ENCODE data around the gene GRPEL1.
"Not testable (repeated sequence)": the region's sequence is repeated elsewhere in the genome, so short reads cannot be mapped to it uniquely, and the experiment has no call there.

The GRPEL1 gene

DNA sequence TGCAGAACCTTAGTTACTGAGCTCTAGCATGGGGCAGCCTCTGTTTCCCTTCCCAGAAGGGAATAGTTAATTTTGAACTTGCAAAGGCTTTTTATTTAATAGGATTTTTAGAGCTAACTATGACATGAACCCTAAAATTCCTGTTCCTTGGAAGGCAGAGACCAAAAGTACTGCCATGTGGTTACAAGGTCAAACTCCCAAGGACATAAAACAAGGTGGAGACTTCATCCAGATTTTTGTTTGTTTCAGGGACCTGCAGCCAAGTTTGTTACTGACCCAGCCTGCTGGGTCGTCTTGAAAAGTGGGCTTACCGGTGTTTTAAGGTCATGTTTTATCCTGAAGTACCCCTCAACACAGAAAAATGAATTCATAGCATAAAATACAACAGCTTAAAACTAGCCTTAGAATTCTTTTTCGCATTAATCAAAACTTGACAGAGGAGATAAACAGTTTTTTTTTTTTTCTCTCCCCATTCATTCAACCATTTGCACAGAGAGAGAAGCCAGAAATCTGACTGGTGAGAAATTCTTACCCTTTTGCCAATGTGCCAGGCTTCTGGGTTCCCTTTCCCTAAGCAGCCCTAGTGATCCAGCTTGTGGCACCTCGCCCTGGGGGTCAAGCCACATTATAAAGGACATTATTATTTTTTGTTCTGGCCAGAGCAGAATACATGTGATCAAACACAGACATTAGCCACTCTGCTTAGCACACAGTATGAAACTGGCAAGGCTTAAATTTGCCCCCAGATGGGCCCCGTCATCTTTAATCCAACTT, 21.5 kb upstream of the GRPEL1 start:
- DNase-seq: no peak

DNA sequence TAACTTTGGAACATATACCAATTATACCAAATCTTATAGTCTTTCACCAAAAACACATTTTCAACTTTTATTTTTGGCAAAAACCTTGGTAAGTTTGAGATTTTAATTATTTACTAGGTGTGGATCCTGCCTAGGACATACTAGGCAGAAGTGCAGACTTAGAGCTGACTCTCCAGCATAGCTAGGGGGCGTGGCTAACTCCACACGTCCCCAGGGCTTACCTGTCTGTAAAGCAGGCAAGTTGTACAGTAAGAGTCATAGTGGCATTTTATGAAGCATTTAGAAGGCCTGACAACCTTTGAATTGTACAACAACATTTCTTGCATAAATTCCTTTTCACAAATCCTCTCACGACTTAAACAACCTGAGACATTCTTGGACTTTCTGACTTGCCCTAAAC, 19.2 kb upstream of the GRPEL1 start:
- no peak for DNase-seq

DNA sequence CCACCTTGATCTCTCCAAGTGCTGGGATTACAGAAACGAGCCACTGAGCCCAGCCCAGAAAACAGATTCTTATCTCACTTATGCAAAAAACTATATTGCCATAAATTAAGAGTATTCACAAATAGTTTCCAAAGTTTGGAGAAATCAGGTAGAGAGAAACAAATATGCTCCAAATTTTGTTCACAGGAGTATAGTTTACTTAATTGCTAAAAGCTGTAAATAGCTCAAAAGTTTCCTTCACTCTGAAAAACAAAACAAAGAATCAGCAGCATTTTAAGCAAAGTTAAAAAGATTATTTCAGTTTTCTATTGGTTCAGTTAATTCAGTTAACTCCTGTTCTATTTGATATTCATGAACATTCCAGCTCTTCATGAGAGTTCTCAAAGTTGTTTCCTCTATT, 18.5 kb upstream of the GRPEL1 start:
- DNase-seq: no peak

DNA sequence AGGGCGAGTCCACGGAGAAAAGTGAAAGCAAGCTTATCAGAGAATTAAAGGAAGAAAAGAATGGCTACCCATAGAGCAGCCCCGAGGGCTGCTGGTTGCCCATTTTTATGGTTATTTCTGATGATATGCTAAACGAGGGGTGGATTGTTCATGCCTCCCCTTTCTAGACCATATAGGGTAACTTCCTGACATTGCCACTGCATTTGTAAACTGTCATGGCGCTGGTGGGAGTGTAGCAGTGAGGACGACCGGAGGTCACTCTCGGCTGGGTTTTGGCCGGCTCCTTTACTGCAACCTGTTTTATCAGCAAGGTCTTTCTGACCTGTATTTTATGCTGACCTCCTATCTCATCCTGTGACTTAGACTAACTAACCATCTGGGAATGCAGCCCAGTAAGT, 16.7 kb upstream of the GRPEL1 start:
- DNase-seq: not testable (repeated sequence)

DNA sequence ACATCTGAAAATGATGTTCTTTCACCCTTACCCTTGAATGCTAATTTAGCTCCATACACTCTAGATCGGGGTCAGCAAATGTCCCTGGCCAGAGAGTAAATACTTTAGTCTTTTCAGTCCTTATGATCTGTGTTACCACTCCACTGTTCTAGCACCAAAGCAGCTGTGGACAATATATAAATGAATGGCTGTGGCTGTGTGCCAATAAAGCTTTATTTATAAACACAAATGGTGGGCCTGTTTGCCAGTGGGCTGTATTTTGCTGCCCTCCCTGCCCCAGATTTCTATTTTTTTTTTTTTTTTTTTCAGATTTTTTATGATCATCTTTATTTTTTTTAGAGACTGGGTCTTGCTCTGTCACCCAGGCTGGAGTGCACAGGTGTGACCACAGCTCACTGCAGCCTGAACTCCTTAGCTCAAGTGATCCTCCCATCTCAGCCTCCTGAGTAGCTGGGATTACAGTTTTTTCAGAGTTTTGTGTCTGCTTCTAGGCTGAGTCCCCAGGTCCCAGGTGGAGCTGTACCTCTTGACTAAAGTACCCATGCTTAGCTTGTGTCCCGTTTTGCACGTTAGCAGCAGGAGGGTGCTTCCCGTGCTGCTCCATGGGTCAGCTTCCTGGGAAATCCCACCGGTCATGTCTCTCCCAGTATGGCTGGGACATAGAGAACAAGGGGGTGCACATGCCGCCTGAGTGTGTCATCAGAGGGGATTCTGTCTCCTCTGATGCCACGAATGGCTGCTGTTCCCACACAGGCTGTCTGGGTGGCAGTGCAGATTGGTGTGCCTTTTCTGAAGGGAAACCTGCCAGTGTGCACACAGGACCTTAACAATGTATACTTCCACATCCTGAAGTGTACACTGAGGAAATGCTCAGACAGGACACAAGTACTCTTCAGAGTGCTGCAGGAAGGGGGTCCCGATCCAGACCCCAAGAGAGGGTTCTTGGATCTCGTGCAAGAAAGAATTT, 16.0 kb upstream of the GRPEL1 start:
- no peak for DNase-seq

DNA sequence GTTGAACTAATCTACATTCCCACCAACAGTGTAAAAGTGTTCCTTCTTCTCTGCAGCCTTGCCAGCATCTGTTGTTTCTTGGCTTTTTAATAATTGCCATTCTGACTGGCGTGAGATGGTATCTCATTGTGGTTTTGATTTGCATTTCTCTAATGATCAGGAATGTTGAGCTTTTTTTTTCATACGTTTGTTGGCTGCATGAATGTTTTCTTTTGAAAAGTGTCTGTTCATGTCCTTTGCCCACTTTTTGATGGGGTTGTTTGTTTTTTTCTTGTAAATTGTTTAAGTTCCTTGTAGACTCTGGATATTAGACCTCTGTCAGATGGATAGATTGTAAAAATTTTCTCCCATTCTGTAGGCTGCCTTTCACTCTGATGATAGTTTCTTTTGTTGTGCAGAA, 12.0 kb upstream of the GRPEL1 start:
- not testable (repeated sequence) for DNase-seq

DNA sequence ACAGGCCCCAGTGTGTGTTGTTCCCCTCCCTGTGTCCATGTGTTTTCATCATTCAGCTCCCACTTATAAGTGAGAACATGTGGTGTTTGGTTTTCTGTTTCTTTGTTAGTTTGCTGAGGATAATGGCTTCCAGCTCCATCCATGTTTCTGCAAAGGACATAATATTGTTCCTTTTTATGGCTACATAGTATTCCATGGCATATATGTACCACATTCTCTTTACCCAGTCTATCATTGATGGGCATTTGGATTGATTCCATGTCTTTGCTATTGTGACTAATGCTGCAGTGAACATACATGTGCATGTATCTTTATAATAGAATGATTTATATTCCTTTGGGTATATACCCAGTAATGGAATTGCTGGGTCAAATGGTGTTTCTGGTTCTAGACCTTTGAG, 11.6 kb upstream of the GRPEL1 start:
- not testable (repeated sequence) for DNase-seq

DNA sequence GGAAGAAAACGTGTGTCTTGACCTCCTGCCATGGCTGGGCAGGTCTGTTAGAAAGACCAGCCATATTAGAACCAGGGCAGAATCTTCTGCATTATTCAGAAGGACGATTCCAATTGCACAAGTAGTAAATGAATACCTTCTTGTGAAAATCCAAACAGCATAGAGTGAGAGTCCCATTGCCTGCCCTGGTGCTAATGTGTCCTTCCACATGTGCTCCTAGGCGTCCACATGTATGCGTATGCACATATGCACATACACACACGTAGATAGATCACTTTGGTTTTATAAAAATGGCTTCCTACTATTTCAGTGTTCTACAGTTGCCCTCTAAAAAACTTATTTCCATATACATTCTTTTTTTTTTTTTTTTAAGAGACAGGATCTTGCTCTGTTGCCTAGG, 10.2 kb upstream of the GRPEL1 start:
- no peak for DNase-seq

DNA sequence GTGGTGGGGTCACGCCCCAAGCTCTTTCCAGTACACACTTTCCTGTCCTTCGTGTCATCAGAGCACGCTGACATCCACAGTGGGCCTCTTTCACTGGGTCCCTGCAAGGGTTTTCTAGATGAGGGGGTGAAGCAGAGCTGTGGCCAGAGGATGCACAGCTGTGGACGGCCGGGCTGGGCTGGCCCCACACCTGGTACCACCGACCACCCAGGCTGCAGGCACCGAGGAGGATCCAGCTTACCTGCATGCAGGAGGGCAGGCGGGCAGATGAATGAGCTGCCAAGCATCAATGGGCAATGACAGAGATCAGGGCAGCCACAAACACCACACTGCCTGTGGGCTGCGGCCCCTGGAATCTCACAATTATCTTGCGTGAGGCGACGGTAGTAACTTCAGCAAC, 9.5 kb upstream of the GRPEL1 start:
- DNase-seq: no peak

DNA sequence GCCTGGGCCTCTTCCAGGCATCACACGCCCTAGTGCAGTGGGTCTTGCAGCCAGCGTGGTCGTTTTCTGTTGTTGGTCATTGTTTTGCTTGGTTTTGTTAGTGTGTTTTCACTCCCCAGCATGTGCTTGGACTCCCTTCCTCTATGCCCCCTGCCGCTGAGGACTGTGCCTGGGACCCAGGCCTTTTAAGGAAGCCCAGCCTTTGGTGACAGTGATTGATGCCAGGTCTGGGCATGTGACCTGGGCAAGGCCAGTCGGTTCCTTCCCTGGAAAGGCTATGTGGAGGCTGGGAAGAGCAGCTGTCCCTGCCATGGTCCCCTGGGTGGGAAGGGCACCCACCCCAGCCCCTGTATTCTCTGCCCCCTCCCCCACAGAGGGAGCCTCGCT, 8.8 kb upstream of the GRPEL1 start:
- no peak for DNase-seq

DNA sequence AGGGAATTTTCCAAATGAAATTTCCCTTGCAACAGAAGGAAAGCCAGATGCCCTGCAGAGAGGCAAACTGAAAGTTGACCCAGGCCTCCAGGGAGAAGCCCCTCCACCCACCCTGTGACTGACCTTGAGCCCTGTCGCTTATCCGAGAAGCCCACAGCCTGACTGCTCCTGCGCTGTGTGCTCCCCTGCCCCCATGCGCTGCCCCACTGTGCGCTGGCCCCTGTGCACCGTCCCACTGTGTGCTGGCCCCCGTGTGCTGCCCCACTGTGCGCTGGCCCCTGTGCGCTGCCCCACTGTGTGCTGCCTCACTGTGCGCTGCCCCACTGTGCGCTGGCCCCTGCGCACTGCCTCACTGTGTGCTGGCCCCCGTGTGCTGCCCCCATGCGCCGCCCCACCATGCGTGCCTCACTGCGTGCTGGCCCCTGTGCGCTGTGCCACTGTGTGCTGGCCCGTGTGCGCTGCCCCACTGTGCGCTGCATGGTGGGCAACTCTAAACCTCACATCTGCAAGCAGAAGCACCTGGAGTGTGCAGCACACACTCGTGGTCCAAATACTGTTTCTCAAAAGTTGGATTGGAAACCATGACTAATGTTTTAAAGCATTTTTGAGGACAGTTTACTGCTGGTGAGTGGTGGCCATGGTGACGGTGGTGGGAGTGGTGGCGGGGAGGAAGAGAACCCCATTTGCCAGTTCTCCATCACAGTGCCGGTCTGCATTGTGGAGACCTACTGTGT, 8.3 kb upstream of the GRPEL1 start:
- no peak for DNase-seq

DNA sequence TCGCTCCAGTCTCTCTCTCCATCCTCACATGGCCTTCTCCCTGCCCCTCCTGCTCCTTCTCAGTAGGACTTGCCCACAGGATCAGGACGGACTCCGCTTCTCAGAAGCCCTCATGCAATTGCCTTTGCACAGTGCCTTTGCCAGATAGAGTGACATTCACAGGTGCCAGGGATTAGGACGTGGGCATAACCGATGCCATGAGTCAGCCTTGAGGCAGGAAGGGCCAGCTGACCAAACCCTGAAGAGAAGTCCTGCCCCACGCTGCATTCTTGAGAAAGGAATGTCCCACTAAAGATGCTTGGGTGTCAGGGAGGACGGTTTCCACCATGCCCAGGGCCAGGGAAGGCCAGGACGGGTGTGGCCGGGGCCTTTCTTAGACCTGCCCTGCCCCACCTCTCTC, 6.6 kb upstream of the GRPEL1 start:
- peak; percentile 61 for DNase-seq

DNA sequence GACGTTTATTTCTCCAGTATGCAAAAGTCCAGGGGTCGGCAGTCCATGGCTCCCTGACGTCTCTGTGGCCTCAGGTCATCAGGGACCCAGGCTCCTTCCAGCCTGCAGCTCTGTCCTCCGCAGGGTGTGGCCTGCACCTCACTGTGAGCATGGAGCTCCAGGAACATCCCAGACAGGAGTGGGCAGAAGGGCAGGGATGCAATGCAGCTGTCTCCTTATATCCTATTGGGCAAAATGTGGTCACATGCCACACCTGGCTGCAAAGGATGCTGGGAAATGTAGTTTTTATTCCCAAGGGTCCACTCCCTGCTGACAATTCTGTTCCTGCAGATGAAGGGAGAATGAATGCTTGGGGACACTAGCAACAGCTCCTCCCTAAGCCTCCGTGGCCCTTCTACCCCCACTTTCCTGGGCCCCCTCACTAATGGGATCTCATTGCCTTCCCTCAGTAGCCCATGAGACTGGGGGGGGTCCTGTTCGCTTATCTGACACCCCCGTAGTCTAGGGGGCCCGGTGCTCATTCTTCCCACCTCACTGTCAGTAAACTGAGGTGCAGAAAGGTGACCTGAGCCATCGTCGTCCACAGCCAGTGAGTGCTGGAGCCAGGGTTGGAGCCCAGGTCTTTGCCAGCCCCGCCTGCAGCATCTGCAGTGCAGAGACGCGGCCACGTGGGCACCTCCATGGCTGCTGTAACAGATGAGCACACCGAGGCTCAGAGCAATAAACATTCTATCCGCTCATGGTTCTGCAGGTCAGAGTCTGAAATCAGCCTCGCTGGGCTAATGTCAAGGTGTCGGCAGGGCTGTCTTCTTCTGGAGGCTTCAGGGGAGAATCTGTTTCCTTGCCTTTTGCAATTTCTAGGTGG, 5.9 kb upstream of the GRPEL1 start:
- no peak for DNase-seq

DNA sequence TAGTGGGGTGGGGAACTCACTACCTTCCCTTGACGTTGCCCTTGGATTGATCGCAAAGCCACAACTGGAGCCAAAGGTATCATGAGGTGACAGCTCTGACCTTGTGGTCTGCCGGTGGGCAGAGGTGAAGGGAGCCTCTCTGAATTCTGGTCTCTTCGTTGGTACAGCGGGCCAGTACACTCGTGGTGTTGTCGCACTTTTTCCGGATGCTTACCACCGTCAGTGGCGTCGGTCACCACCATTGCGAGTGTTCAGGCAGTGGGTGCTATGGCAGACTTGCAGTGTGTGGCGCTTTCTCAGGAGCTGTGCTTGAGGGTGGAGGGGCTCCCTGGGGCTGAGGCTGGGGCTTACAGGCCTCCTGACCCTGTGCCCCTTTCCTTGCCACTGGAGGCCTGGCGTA, 5.2 kb upstream of the GRPEL1 start:
- DNase-seq: no peak

DNA sequence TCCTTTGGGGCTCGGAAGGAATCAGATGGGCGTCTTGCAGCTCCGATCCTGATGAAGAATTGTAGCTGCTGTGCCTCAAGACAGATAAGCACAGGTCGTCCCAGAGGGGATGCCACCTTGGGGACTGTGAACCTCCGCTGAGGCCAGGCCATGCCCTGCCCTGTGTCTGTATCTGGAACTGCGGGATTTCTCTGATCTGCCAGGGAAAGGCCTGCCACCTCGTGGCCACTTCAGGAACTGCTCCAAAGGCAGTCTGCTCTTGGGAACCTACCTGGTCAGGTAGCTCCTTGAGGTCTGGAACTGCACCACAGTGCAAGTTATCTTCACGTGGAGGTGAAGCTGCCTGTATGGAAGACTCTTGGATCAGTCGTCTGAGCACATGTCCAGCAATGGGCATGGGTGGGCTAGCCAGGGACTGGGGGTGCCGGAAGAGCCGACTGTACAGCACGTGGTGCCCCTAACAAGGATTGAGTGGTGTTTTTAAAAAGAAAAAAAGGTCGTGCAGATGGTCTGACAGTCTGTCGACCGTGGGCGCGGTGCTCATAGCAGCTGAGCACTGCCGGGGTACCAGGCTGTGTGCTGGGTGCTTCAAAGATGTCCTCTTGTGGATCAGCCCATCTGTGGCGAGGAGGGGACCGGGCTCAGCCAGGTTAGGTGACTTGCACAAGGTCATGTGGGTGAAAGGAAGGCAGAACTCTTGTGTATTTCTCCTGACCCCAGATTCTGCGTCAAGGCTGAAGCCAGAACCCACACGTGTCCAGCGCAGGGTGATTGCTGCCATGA, 3.1 kb upstream of the GRPEL1 start:
- peak; percentile 82 for DNase-seq

DNA sequence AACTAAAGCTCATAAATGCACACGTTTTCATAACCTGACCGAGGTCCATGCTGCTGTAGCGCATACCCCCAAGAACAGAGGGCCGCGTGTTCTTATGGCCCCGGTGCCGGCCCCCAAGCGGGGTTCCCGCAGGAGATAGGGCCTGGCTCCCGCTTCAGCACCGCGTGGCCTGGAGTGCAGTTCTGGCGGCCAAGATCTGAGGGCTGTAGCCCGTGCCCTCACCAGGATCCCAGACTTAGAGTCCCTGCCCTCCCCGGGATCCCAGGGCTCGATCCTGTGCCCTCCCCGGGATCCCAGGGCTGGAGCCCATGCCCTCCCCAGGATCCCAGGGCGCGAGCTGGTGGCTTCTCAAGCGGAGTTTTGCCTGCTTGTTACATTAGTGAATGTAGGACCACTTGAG, 1.0 kb upstream of the GRPEL1 start:
- DNase-seq: no peak

DNA sequence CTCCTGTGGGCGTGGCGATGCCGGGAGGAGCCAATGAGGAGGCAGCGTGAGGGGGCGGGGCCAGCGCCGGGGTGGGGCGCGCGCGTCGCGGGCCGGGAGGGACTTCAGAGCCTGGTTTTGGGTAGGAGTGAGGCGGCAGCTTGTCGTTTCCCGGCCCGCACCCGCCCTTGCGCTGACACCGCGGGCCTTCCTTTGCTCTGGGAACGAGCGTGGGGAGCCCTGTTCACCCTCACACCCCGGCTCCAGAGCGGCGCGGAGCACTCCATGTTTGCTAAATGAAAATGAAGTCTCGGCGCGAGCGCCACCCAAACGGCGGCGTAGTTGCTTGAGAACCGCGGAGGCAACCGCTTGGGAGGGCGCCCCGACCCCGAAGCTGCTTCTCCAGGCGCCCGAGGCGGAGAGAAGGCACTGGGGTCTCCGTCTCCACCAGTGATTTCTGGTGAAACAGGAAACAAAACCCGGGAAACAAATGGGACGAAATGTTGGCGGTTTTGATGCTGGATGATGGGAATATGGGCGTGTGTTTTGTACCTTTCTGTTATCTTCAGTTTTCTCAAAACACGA, 497 bp upstream of the GRPEL1 start:
- DNase-seq: no peak

DNA sequence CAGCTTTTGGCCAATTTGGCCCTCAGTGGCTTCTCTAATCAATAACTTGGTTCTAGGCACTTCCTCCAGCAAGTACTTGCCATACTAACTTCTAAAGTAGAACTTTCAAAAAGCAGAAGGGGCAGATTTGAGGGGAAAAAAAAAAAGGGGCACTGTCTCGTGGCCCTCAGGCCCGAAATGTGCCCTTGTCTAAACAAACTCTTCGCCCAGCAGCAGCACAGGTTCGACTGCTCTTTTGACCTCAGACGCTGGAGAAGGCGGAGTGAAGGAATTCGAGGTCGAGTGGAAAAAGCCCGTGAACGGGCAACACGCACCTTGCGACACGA, 775 bp downstream of the GRPEL1 start:
- no peak for DNase-seq

DNA sequence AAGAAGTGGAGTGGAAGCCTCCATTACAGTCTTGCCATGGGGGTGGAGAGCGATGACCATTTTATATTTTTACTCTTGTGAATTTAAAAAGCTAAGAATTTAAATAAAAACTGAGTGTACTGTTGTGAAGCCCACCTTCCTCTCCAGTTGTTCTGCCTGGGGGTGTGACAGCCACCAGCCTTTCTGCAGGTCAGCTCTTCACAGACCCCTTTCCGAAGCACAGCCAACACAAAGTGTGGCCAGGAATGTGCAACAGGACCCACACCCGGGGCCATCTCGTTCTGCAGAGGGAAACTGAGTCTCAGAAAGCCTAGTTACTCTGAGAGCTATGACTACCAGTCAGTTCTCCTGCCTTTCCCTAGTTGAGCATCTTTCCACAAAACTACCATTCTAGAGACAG, 1.4 kb downstream of the GRPEL1 start:
- DNase-seq: no peak

DNA sequence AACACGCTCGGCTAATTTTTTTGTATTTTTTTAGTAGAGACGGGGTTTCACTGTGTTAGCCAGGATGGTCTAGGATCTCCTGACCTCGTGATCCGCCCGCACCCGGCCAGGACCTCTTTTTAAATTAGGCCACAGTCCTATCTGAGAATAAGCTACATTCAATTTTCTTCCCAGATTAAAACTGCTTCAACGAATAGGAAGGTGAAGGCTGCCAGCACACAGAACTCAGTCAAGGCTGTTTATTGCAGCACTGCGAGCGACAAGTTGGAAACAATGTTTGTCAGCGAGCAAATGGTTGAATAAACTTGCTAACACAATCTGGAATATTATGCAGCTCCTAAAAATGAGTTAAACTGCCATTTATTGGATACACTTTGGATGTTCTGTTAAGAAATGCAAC, 1.9 kb downstream of the GRPEL1 start:
- DNase-seq: no peak

DNA sequence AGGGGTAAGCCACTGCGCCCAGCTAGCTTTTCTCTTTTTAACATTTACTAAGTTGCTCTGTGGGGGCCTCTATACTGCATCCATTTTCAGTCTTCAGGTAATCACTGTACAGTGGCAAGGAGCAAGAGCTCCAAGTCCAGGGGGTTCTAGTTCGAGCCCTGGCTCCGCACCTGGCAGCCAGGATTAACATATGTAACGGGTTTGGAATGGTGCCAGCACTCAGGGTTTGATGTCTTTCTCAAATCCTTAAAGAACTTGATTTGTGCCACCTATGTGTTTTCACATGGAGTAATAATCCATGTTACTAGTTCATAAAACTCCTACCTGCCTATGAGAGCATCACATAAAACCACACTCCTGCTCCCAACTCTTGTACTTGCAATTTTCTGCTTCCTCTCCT, 4.5 kb downstream of the GRPEL1 start:
- no peak for DNase-seq
